GM19240 (cell line): ENCODE data around the gene EFCAB6.

ENCODE experiments used
- DNase-seq: peaks from one replicate; pipeline ENCODE4 v3.0.0; 2011; ENCODE audit warnings: low spot score; ENCODE audit not compliant: insufficient read length

EFCAB6 gene

DNA sequence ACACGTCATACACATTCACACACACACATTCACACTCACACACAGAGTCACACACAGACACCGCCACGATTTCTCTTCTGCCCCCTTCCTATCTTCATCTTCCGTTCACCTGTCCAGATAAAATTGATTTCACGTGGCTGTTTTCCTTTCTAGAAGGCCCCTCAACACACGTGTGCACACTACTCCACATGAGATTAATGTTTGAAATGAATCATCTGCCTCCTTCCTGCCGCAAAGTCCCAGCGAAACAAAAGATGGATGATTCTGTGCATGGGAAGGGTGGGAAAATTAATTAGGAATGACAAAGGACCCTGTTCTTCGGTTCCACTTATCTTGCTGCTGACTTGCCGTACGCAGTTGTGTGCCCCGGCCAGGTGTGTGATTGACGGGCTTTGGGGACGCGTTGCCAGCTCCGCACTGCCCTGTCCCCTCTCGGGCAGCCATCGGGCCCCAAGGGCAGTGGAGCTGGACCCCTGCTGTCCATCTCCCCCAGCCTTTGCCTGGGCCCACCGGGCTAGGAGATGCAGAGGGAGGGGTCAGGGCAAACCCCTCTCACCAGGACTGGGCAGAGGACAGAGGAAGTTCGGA lies 326.5 kb downstream of the EFCAB6 start:
- DNase-seq, result no peak

DNA sequence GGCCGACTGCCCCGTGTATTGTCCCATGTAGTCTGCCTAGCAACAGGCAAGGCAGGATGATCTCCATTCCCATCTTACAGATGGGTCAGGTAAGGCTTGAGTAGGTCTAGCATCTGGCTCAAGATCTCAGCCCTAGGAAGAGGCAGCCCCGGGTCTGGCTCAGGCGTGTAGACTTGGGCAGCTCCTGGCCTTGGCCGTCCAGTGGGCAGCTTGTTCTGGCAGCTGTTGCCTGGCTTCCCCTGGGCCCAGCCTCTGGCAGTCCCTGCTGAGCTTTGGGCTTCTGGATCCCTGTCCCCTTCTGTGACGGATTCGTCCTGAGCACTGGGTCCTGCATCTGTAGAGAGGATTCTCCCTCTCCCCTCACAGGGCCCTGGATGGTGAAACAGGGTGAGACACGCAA lies 327.9 kb downstream of the EFCAB6 start:
- DNase-seq, result no peak

DNA sequence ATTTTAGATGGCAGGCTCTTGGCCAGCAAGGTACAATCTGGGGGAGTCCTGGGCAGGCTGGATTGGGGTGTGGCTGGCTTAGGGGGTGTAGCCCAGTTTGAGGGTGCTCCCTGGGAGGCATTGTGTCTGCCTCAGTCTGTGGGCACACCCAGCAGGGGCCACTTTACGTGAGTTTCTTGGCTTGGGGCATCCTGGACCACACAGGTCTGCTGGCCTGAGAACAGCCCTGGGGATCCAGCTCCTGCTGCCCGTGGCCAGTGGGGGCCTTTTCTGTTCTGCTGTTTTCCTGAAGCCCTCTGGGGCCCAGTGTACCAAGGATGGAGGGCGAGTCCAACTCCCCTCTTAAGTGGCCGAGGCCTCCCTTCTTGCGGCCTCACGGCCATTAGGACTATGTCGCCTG lies 328.4 kb downstream of the EFCAB6 start:
- DNase-seq, result no peak

DNA sequence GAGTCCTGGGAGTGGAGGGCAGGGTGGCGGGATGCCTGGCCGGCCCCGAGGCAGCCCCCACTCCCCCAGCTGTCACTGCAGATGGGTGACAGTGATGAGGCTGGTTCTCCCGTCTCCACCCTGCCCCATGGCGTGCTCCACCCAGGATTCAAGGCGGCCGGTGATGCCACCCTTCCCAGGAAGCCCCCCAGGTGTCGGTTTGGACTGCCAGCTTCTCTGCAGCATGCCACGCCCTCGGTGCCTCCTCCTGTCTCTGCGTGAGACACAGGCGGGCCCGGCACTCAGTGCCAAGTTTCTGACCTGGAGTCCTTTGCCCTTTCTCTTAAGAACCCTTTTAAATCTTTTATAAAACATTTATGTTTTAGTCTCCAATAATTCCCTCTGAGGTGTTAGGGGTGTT lies 328.8 kb downstream of the EFCAB6 start:
- DNase-seq, result no peak

DNA sequence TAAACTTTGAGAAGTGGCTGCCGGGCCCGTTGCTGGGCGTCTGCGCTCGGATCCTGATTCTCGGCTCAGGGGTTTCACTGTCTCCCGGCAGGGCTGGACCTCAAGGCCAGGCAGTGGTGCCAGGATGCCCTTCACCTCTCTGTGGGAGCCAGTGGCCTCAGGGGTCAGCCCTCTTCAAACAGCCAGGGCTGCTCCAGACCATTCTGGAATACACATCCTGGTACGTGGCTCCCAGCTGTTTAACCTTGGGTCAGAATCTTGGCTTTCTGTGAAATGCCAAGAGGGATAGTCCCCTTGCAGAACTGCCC lies 329.8 kb downstream of the EFCAB6 start:
- no peak for DNase-seq

DNA sequence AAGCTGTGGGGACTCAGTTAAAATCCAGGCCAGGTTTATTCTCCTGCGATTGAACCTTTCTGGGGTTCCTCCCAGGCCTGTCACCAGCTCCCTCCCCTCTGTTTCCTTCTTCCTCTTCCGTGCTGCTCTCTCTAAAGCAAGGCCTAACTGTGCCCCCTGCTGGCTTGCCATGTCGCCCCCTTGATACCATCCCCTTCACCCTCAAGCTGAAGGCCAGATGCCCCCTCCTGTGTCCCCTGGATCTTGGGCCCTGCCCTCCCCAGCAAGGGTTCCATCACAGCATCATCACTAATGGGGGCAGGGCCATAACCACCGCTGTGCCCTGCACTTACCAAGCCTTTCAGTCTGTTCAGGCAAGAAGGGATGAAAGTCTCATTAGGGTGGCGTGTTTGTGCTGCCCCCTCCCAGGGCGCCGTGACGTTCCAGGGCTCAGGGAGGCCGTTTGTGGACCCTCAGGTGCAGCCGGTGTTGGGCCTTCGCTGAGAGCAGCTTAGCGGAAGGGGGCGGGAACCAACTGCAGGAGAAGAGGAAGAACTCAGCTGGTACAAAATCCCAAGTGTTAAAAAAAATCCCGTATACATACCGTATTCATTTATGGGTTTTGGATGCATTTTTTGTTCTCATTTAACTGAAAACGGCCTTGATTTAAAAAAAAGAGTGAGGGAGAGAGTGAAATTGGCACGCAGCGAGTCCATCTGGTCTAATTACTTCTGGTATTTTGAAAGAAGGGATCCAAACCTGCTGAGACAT lies 330.4 kb downstream of the EFCAB6 start:
- peak; percentile 25 for DNase-seq

DNA sequence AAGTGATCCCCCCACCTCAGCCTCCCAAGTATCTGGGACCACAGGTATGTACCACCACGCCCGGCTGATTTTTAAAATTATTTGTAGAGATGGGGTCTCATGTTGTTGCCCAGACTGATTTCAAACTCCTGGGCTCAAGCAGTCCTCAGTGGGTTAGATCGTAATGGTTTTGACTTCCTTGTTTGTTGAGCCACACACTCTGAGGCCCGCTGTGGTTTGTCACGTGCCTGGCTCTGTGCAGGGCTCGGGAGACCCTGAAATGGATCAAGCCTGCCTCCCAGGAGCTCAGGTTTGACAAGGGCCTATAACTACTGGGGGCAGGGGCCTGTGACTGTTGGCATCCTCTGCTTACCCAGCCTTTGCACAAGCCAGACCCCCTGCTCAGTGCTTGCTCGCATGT lies 332.1 kb downstream of the EFCAB6 start:
- no peak for DNase-seq

DNA sequence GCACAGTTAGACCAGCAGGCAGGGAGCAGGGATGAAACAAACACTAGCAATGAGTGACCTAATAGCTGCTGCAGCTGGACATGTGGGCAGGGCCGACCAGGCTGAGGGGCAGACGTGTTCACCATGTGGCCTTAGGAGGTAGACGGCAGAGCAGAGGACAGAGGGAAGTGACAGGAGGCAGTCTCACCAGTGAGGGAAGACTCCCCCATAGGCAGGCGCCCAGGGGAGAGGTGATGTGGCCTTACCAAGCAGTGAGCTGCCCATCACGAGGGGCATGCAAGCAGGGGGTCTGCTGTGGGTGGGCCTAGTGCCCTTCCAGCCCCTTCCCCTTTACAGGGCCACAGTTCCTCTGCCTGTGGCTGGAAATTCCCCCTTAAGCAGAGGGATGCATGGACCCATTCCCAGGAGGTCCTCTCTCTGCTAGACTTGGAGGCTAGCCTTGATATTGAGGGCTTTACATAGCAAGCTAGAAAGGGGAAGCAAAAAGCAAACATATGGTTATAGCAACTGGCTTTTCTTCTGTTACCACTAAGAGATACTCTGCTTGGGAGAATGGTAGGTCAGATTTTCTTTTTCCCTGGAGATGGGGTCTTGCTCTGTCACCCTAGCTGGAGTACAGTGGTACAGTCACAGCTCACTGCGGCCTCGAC lies 332.7 kb downstream of the EFCAB6 start:
- no peak for DNase-seq
